GM23338 (cell line): ENCODE measurements around the gene PTPRO. TPM values are rescaled to one million over a fixed set of nuclear protein-coding genes. Genes with fewer than 3 reads are reported as not detected.

ENCODE experiments used
- ATAC-seq: fragments of 200-7000 bp; cut with Tn5 transposase; 3 replicates; pipeline ENCODE4 v1.9.1; 2020
- DNase-seq: peaks from one replicate; pipeline ENCODE4 v3.0.0-alpha.2; 2015; ENCODE audit warnings: low spot score
- H2AFZ ChIP-seq: fragments of 200-600 bp; sonication (generic); 2 replicates; pipeline ENCODE4 v1.8.0; 2016; ENCODE audit warnings: antibody characterized with exemption, mild to moderate bottlenecking, moderate library complexity
- H3F3A ChIP-seq: fragments of 200-600 bp; sonication (generic); replicated peaks from 2 replicates; pipeline ENCODE4 v1.8.0; 2017; ENCODE audit warnings: antibody characterized with exemption, mixed run types, low read depth
- H3K27ac ChIP-seq: fragments of 200-600 bp; sonication (generic); 2 replicates; pipeline ENCODE4 v1.6.1; 2016; ENCODE audit warnings: low read depth
- H3K27me3 ChIP-seq: fragments of 200-600 bp; sonication (generic); 2 replicates; pipeline ENCODE4 v1.8.0; 2016; ENCODE audit warnings: mild to moderate bottlenecking, mixed run types, moderate library complexity; ENCODE audit not compliant: insufficient read depth
- H3K36me3 ChIP-seq: fragments of 200-600 bp; sonication (generic); 2 replicates; pipeline ENCODE4 v1.8.0; 2016; ENCODE audit warnings: mild to moderate bottlenecking; ENCODE audit not compliant: insufficient read depth
- H3K4me1 ChIP-seq: fragments of 200-600 bp; sonication (generic); 2 replicates; pipeline ENCODE4 v1.8.0; 2016; ENCODE audit warnings: mild to moderate bottlenecking, moderate library complexity; ENCODE audit not compliant: insufficient read depth
- H3K4me2 ChIP-seq: fragments of 200-600 bp; sonication (generic); 2 replicates; pipeline ENCODE4 v1.7.1; 2017; ENCODE audit warnings: mixed run types
- H3K4me3 ChIP-seq: fragments of 200-600 bp; sonication (generic); 2 replicates; pipeline ENCODE4 v1.6.1; 2016; ENCODE audit warnings: mixed run types
- H3K79me2 ChIP-seq: fragments of 200-600 bp; sonication (generic); replicated peaks from 2 replicates; pipeline ENCODE4 v1.8.0; 2017; ENCODE audit warnings: mild to moderate bottlenecking; ENCODE audit not compliant: insufficient read depth
- H3K9me2 ChIP-seq: fragments of 200-600 bp; sonication (generic); 2 replicates; pipeline ENCODE4 v1.8.0; 2017; ENCODE audit not compliant: insufficient read depth
- H4K20me1 ChIP-seq: fragments of 200-600 bp; sonication (generic); replicated peaks from 2 replicates; pipeline ENCODE4 v1.8.0; 2017; ENCODE audit warnings: mild to moderate bottlenecking; ENCODE audit not compliant: insufficient read depth
- H3K27ac Mint-ChIP-seq: 2 replicates; pipeline ENCODE4 v1.8.0; 2020; ENCODE audit warnings: inconsistent platforms, mild to moderate bottlenecking, moderate library complexity, mixed read lengths
- H3K27me3 Mint-ChIP-seq: 3 replicates; pipeline ENCODE4 v1.8.0; 2022; ENCODE audit warnings: low read depth, mild to moderate bottlenecking, moderate library complexity, mixed read lengths, inconsistent platforms; ENCODE audit not compliant: insufficient read depth, poor library complexity
- H3K36me3 Mint-ChIP-seq: 3 replicates; pipeline ENCODE4 v1.8.0; 2021; ENCODE audit warnings: low read depth, mild to moderate bottlenecking, inconsistent platforms, moderate library complexity, mixed read lengths
- H3K4me1 Mint-ChIP-seq: 3 replicates; pipeline ENCODE4 v1.8.0; 2020; ENCODE audit warnings: mild to moderate bottlenecking, inconsistent platforms, mixed read lengths
- H3K4me3 Mint-ChIP-seq: 3 replicates; pipeline ENCODE4 v1.8.0; 2021; ENCODE audit warnings: moderate library complexity, mild to moderate bottlenecking, inconsistent platforms, mixed read lengths
- H3K9me3 Mint-ChIP-seq: 3 replicates; pipeline ENCODE4 v1.8.0; 2020; ENCODE audit warnings: moderate library complexity, mild to moderate bottlenecking, inconsistent platforms, mixed read lengths
- CREB1 ChIP-seq: fragments of 250-450 bp; sonication (Bioruptor Pico); IDR thresholded peaks from 2 replicates; pipeline ENCODE4 v1.5.0; 2020; ENCODE audit warnings: low read depth, mild to moderate bottlenecking, moderate library complexity
- JUNB ChIP-seq: IDR thresholded peaks from one replicate; pipeline ENCODE4 v1.6.1; 2016; ENCODE audit warnings: antibody characterized with exemption; ENCODE audit not compliant: unreplicated experiment
- NANOG ChIP-seq: IDR thresholded peaks from 2 replicates; pipeline ENCODE4 v1.6.1; 2016; ENCODE audit warnings: antibody characterized with exemption, borderline replicate concordance
- POLR2AphosphoS5 ChIP-seq: IDR thresholded peaks from 2 replicates; pipeline ENCODE4 v1.6.1; 2016; ENCODE audit warnings: antibody characterized with exemption, low read depth
- STAT1 ChIP-seq: IDR thresholded peaks from one replicate; pipeline ENCODE4 v1.6.1; 2016; ENCODE audit warnings: antibody characterized with exemption; ENCODE audit not compliant: unreplicated experiment
- ZNF114 ChIP-seq: fragments of 250-450 bp; sonication (Bioruptor Pico); IDR thresholded peaks from 2 replicates; pipeline ENCODE4 v1.5.0; 2020; ENCODE audit warnings: mild to moderate bottlenecking, moderate library complexity
- ZNF331 ChIP-seq: fragments of 250-450 bp; sonication (Bioruptor Pico); IDR thresholded peaks from 2 replicates; pipeline ENCODE4 v1.5.0; 2020; ENCODE audit warnings: low read depth, mild to moderate bottlenecking, moderate library complexity
- polyA plus RNA-seq: library from polyadenylated mRNA; unstranded; fragments of >200 nt; fragmentation: Nextera tagmentation; extraction: Ambion mirVana; gene quantifications from 2 replicates; pipeline ENCODE4 v1.2.1, GENCODE V29; 2016
- total RNA-seq: library from RNA; depleted of rRNA; stranded (reverse); fragments of >200 nt; shearing (Covaris generic); gene quantifications from 2 replicates; pipeline ENCODE4 v1.2.3, GENCODE V29; 2014
- TF ChIP-seq, protein P1 (sequence below): IDR thresholded peaks from one replicate; pipeline ENCODE4 v1.6.1; 2018; ENCODE audit warnings: antibody characterized with exemption; ENCODE audit not compliant: unreplicated experiment
- TF ChIP-seq, protein P2 (sequence below): IDR thresholded peaks from 2 replicates; pipeline ENCODE4 v1.6.1; 2016; ENCODE audit warnings: antibody characterized with exemption
- TF ChIP-seq, protein P3 (sequence below): fragments of 250-450 bp; sonication (Bioruptor Pico); IDR thresholded peaks from 2 replicates; pipeline ENCODE4 v1.5.0; 2020; ENCODE audit warnings: mild to moderate bottlenecking, moderate library complexity

The PTPRO gene
- total and polyA plus RNA-seq, 2 experiments from 2014 or later: 1.4 to 1.5 TPM

DNA sequence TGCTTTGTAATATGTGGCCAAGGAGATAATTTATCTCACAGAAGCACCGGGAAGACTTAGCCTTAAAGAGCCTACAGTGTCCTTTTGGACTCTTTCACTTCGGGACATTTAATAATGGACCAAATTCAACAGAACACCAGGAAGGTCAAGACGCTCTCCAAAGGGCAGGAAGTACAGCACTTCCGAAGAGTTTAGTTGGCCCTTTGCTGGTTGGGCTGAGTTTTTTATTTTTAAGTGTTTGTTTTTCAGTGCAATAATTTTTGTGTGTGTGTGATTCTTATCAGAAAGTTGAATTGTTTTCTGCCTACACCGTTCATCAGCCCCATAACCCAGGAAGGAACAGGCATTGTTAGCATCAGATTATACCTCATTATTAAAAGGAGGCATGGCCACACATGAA lies 273.9 kb downstream of the PTPRO start:
- Histone ChIP-seq H3K79me2 (no peaks in the 10 kb centered on the region), H3K4me3 (no peak overlapping the region), H3K27me3 (no peaks in the 10 kb centered on the region), H3K27ac (no peak overlapping the region), H4K20me1 (no peaks in the 10 kb centered on the region), H3K4me2 (no peak overlapping the region), H3K4me1 (no peaks in the 10 kb centered on the region), H3K9me2 (no peaks in the 10 kb centered on the region), H2AFZ (0 out of 2 replicates have a peak overlapping the region, but pooled peaks have one; percentile 32), H3K36me3 (no peaks in the 10 kb centered on the region), H3F3A (no peaks in the 10 kb centered on the region)
- DNase-seq: no peak
- TF ChIP-seq ZNF331: no peak
- TF ChIP-seq POLR2AphosphoS5: no peak
- TF ChIP-seq, protein P1, sequence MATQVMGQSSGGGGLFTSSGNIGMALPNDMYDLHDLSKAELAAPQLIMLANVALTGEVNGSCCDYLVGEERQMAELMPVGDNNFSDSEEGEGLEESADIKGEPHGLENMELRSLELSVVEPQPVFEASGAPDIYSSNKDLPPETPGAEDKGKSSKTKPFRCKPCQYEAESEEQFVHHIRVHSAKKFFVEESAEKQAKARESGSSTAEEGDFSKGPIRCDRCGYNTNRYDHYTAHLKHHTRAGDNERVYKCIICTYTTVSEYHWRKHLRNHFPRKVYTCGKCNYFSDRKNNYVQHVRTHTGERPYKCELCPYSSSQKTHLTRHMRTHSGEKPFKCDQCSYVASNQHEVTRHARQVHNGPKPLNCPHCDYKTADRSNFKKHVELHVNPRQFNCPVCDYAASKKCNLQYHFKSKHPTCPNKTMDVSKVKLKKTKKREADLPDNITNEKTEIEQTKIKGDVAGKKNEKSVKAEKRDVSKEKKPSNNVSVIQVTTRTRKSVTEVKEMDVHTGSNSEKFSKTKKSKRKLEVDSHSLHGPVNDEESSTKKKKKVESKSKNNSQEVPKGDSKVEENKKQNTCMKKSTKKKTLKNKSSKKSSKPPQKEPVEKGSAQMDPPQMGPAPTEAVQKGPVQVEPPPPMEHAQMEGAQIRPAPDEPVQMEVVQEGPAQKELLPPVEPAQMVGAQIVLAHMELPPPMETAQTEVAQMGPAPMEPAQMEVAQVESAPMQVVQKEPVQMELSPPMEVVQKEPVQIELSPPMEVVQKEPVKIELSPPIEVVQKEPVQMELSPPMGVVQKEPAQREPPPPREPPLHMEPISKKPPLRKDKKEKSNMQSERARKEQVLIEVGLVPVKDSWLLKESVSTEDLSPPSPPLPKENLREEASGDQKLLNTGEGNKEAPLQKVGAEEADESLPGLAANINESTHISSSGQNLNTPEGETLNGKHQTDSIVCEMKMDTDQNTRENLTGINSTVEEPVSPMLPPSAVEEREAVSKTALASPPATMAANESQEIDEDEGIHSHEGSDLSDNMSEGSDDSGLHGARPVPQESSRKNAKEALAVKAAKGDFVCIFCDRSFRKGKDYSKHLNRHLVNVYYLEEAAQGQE: no peak
- no peak for TF ChIP-seq ZNF114
- no peak for TF ChIP-seq JUNB
- TF ChIP-seq STAT1: no peak
- H3K27ac Mint-ChIP-seq: no peak overlapping the region
- H3K36me3 Mint-ChIP-seq: no peaks in the 10 kb centered on the region
- H3K27me3 Mint-ChIP-seq: peaks cover 3% of the 10 kb centered on the region
- H3K4me3 Mint-ChIP-seq: no peak overlapping the region
- peaks cover 6% of the 10 kb centered on the region for H3K4me1 Mint-ChIP-seq
- no peak for ATAC-seq
- no peaks in the 10 kb centered on the region for H3K9me3 Mint-ChIP-seq

DNA sequence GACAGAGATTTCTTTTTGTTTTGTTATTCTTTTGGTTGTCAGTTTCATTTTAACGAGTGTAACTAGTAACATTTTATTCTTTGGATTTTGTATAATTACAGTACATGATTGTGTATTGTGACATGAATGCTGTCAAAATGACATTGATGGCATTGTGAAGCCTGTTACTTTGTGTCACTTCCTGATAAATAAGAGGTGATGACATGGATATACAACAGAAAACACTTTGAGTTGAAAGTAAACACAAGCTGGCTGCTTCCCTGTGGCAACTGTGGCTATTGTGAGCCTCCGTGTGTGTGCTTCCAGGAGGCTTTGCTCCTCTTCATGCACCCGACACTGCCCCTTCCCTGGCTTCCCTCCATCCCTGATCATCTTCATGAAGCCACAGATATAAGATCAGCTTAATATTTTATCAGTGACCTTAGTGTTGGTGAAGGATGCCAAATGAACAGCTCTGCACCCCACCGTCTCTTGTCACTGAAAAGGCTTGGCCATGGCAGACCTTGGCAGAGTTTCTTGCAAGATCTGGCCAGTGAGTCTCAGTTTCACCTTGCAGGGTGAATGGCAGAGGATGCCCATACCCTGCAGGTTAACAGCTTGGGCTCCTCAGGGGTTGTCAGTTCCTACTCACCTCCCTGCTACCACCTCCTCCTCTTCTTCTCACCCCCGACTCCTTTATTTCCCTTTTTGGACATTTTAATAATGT lies 275.0 kb downstream of the PTPRO start:
- Histone ChIP-seq H3K9me2 (no peaks in the 10 kb centered on the region), H3K79me2 (no peaks in the 10 kb centered on the region), H3K27ac (no peak overlapping the region), H3K4me2 (no peak overlapping the region), H3F3A (no peaks in the 10 kb centered on the region), H3K4me3 (no peak overlapping the region), H3K4me1 (no peaks in the 10 kb centered on the region), H3K36me3 (no peaks in the 10 kb centered on the region), H4K20me1 (no peaks in the 10 kb centered on the region), H3K27me3 (no peaks in the 10 kb centered on the region), H2AFZ (no peak overlapping the region)
- DNase-seq (no peak), ATAC-seq (no peak)
- no peak overlapping the region for H3K27ac Mint-ChIP-seq
- H3K27me3 Mint-ChIP-seq: peaks cover 1% of the 10 kb centered on the region
- H3K9me3 Mint-ChIP-seq: no peaks in the 10 kb centered on the region
- no peak overlapping the region for H3K4me3 Mint-ChIP-seq
- H3K4me1 Mint-ChIP-seq: peaks cover 3% of the 10 kb centered on the region
- no peaks in the 10 kb centered on the region for H3K36me3 Mint-ChIP-seq
- TF ChIP-seq, protein P2, sequence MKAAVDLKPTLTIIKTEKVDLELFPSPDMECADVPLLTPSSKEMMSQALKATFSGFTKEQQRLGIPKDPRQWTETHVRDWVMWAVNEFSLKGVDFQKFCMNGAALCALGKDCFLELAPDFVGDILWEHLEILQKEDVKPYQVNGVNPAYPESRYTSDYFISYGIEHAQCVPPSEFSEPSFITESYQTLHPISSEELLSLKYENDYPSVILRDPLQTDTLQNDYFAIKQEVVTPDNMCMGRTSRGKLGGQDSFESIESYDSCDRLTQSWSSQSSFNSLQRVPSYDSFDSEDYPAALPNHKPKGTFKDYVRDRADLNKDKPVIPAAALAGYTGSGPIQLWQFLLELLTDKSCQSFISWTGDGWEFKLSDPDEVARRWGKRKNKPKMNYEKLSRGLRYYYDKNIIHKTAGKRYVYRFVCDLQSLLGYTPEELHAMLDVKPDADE: no peak
- no peak for TF ChIP-seq NANOG
- TF ChIP-seq STAT1: no peak
- TF ChIP-seq, protein P3, sequence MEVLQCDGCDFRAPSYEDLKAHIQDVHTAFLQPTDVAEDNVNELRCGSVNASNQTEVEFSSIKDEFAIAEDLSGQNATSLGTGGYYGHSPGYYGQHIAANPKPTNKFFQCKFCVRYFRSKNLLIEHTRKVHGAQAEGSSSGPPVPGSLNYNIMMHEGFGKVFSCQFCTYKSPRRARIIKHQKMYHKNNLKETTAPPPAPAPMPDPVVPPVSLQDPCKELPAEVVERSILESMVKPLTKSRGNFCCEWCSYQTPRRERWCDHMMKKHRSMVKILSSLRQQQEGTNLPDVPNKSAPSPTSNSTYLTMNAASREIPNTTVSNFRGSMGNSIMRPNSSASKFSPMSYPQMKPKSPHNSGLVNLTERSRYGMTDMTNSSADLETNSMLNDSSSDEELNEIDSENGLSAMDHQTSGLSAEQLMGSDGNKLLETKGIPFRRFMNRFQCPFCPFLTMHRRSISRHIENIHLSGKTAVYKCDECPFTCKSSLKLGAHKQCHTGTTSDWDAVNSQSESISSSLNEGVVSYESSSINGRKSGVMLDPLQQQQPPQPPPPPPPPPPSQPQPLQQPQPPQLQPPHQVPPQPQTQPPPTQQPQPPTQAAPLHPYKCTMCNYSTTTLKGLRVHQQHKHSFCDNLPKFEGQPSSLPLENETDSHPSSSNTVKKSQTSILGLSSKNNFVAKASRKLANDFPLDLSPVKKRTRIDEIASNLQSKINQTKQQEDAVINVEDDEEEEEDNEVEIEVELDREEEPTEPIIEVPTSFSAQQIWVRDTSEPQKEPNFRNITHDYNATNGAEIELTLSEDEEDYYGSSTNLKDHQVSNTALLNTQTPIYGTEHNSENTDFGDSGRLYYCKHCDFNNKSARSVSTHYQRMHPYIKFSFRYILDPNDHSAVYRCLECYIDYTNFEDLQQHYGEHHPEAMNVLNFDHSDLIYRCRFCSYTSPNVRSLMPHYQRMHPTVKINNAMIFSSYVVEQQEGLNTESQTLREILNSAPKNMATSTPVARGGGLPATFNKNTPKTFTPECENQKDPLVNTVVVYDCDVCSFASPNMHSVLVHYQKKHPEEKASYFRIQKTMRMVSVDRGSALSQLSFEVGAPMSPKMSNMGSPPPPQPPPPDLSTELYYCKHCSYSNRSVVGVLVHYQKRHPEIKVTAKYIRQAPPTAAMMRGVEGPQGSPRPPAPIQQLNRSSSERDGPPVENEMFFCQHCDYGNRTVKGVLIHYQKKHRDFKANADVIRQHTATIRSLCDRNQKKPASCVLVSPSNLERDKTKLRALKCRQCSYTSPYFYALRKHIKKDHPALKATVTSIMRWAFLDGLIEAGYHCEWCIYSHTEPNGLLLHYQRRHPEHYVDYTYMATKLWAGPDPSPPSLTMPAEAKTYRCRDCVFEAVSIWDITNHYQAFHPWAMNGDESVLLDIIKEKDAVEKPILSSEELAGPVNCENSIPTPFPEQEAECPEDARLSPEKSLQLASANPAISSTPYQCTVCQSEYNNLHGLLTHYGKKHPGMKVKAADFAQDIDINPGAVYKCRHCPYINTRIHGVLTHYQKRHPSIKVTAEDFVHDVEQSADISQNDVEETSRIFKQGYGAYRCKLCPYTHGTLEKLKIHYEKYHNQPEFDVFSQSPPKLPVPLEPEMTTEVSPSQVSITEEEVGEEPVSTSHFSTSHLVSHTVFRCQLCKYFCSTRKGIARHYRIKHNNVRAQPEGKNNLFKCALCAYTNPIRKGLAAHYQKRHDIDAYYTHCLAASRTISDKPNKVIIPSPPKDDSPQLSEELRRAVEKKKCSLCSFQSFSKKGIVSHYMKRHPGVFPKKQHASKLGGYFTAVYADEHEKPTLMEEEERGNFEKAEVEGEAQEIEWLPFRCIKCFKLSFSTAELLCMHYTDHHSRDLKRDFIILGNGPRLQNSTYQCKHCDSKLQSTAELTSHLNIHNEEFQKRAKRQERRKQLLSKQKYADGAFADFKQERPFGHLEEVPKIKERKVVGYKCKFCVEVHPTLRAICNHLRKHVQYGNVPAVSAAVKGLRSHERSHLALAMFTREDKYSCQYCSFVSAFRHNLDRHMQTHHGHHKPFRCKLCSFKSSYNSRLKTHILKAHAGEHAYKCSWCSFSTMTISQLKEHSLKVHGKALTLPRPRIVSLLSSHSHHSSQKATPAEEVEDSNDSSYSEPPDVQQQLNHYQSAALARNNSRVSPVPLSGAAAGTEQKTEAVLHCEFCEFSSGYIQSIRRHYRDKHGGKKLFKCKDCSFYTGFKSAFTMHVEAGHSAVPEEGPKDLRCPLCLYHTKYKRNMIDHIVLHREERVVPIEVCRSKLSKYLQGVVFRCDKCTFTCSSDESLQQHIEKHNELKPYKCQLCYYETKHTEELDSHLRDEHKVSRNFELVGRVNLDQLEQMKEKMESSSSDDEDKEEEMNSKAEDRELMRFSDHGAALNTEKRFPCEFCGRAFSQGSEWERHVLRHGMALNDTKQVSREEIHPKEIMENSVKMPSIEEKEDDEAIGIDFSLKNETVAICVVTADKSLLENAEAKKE (CRISPR knock-in tag): no peak
- TF ChIP-seq POLR2AphosphoS5: no peak
- no peak for TF ChIP-seq CREB1
- TF ChIP-seq JUNB: no peak
